ENCODE results near the gene LRBA.

Gene LRBA

GRCh38 chr4:150720973-150721518, 294.0 kb downstream of the LRBA start:
- DNase-seq (ENCODE audit: low read depth): peak; percentile 17
- no peak overlapping the region for H3K4me3 ChIP-seq (ENCODE audit: low read depth, low read length)
- no peak for TF ChIP-seq CTCF (IDR thresholded peaks at IDR 0.05; ENCODE audit: insufficient read depth, low read depth, low read length, missing control alignments)

DNA sequence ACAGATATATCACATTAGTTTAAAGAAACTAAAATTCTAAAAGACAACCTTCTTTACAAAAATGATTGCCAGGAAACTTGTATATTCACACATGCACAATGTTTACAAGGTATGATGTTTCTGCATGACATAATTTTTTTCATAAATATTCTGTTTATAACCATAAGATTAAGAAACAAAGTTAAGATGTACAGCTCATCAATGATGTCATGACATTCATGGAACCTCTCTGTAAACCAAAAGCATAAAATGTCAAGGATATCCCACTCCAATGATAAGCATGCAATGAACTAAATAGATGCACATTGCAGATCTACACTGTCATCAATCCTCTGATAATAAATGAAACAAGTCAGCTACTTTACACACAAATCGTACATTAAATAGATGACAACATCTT, 297.1 kb downstream of the LRBA start:
- no peak overlapping the region for H3K4me3 ChIP-seq (ENCODE audit: low read depth, low read length)
- no peak for DNase-seq (ENCODE audit: low read depth)
- no peak for TF ChIP-seq CTCF (IDR thresholded peaks at IDR 0.05; ENCODE audit: insufficient read depth, low read depth, low read length, missing control alignments)

DNA sequence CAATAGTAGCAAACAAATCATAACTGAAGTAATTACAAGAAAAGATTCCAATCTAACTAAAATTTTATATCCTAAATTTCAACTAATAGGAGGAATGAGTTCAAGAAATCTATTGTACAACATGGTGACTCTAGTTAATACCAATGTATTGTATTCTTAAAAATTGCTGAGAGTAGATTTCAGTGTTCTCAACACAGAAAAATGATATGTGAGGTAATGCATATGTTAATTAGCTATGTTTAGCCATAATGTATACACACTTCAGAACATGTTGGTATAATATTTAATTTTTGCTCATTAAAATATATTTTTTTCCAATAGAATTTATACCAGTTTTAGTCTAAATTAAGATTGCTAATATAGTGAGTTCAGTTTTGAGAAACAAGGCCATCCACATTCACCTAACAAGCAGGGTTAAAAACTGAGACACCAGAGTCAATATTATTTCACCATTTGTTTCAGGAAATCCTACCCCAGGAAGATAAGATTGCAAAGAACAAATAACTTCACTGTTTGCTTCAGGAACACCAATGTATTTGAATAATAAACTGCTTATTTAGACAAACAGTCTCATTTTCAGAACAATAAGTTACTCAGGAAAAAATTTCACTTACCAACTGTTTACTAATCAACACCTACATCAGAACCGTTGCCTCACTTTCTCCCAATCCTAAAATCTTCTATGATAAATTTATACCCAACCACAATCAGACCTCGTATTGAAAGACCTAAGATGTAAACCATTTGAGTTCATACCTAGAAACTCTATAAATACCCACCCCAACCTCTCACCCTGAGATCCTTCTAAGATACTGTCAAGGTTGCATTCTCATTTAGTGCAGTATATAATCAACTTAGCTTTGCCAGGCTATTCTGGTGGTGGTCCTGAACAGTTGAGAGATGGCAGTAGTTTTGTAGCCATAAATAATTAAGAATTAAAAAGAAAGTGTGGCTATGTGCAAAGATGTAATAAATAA, 300.3 kb downstream of the LRBA start:
- DNase-seq (ENCODE audit: low read depth): no peak
- TF ChIP-seq CTCF (IDR thresholded peaks at IDR 0.05; ENCODE audit: insufficient read depth, low read depth, low read length, missing control alignments): no peak
- H3K4me3 ChIP-seq (ENCODE audit: low read depth, low read length): no peak overlapping the region

- no peak overlapping the region for H3K4me3 ChIP-seq (ENCODE audit: low read depth, low read length)
- TF ChIP-seq CTCF (IDR thresholded peaks at IDR 0.05; ENCODE audit: insufficient read depth, low read depth, low read length, missing control alignments): no peak
- no peak for DNase-seq (ENCODE audit: low read depth)
Measured at GRCh38 chr4:150713251-150713650, 301.8 kb downstream of the LRBA start.

DNA sequence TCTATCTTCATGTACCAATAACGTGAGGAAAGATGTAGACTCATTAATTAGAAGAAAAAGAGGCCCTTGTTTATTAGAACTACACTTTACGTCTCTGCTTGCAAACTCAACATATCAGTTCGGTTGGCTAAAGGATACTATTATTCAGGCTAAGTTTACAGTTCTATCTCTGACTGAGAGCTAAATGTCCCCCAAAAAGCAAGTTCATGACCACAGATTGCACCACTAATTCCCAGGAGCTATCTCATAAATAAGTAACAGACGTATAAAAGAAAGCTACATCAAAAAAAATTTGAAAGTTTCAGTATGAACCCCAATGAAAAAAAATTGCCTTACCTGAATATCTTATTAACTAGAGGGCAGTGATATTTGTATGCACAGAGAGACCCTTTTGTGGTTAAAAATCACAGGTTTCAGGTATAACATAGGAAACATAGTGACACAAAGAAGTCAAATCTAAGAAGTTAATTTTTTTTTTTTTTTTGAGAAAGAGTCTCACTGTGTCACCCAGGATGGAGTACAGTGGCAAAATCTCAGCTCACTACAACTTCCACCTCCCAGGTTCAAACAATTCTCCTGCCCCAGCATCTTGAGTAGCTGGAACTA, 304.2 kb downstream of the LRBA start:
- H3K4me3 ChIP-seq (ENCODE audit: low read depth, low read length): no peak overlapping the region
- TF ChIP-seq CTCF (IDR thresholded peaks at IDR 0.05; ENCODE audit: insufficient read depth, low read depth, low read length, missing control alignments): no peak
- DNase-seq (ENCODE audit: low read depth): no peak

DNA sequence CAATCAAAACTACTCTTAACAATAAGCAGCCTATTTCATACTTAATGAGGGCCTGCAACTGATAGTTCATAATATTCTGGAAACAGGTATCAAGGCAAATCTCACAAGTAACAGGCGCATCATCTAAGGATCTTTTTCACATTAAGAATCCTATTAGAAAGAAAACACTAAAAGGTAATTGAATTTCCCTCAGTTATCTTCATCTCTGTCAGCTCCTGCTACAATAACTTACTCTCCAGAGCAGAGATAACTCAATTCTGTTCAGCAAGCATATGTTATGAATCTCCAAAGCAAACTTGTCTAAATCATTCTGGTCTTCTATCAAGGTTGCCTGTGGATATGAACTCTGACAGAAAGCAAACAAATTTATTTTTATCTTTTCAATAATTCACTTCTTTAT, 307.1 kb downstream of the LRBA start:
- no peak for DNase-seq (ENCODE audit: low read depth)
- TF ChIP-seq CTCF (IDR thresholded peaks at IDR 0.05; ENCODE audit: insufficient read depth, low read depth, low read length, missing control alignments): no peak
- no peak overlapping the region for H3K4me3 ChIP-seq (ENCODE audit: low read depth, low read length)

Measured in GM12865 (cell line).